HG03558 (cell line): ENCODE measurements around the gene VSIR.

ENCODE experiments used
- ATAC-seq: cut with Tn5 transposase; IDR thresholded peaks from one replicate; pipeline ENCODE4 v1.9.1; 2021; ENCODE audit warnings: moderate number of reproducible peaks; ENCODE audit not compliant: unreplicated experiment; ENCODE audit errors: extremely low read depth

VSIR gene

GRCh38 chr10:71766717-71767419 lies 6.5 kb downstream of the VSIR start:
- ATAC-seq, result no peak

- ATAC-seq, result no peak
Observed at GRCh38 chr10:71765906-71766716, 7.2 kb downstream of the VSIR start.

GRCh38 chr10:71765176-71765904 lies 8.0 kb downstream of the VSIR start:
- ATAC-seq, result no peak

- ATAC-seq, result no peak
Observed at GRCh38 chr10:71763352-71764127, 9.8 kb downstream of the VSIR start.

GRCh38 chr10:71762324-71762723 lies 11.0 kb downstream of the VSIR start:
- ATAC-seq, result no peak

- no peak for ATAC-seq
Observed at GRCh38 chr10:71761541-71762113, 11.7 kb downstream of the VSIR start.

- no peak for ATAC-seq
Observed at GRCh38 chr10:71761105-71761511, 12.2 kb downstream of the VSIR start.

GRCh38 chr10:71757399-71757922 lies 15.9 kb downstream of the VSIR start:
- ATAC-seq, result no peak

- no peak for ATAC-seq
Observed at GRCh38 chr10:71756311-71757191, 16.8 kb downstream of the VSIR start.

GRCh38 chr10:71755179-71755879 lies 18.0 kb downstream of the VSIR start:
- ATAC-seq, result no peak

GRCh38 chr10:71754562-71754961 lies 18.8 kb downstream of the VSIR start:
- ATAC-seq, result no peak

GRCh38 chr10:71753960-71754505 lies 19.3 kb downstream of the VSIR start:
- no peak for ATAC-seq

- ATAC-seq, result no peak
Observed at GRCh38 chr10:71753091-71753959, 20.0 kb downstream of the VSIR start.

GRCh38 chr10:71752391-71753090 lies 20.8 kb downstream of the VSIR start:
- ATAC-seq, result no peak

- ATAC-seq, result no peak
Observed at GRCh38 chr10:71751515-71752224, 21.6 kb downstream of the VSIR start.

- no peak for ATAC-seq
Observed at GRCh38 chr10:71750986-71751385, 22.3 kb downstream of the VSIR start.
